Dedifferentiated amniotic fluid mesenchymal stem cell (primary cell): ENCODE results near the gene TMEM17.

Experiments used
- DNase-seq: peaks from one replicate; pipeline ENCODE4 v3.0.0-alpha.2; 2016; ENCODE audit errors: extremely low spot score

TMEM17 gene

GRCh38 chr2:62455957-62456692, 49.9 kb downstream of the TMEM17 start:
- no peak for DNase-seq

GRCh38 chr2:62453955-62454354, 52.0 kb downstream of the TMEM17 start:
- DNase-seq = no peak

GRCh38 chr2:62452701-62453454, 53.1 kb downstream of the TMEM17 start:
- DNase-seq = no peak

- DNase-seq = no peak
Observed at GRCh38 chr2:62450716-62451191, 55.2 kb downstream of the TMEM17 start.
